Fibroblast of villous mesenchyme (primary cell): ENCODE data around the gene NUAK1. TPM values are rescaled to one million over a fixed set of nuclear protein-coding genes. Genes with fewer than 3 reads are reported as not detected.
A peak's percentile ranks its signal among the peaks of the same experiment; 100 is the strongest.

Source experiments
- DNase-seq: peaks from one replicate; pipeline ENCODE4 v3.0.0-alpha.2; 2010; ENCODE audit warnings: low read depth
- H3K4me3 ChIP-seq: 2 replicates; pipeline ENCODE4 v1.5.1; 2011; ENCODE audit warnings: low read depth, mild to moderate bottlenecking, low read length
- CTCF ChIP-seq: IDR thresholded peaks from 2 replicates; pipeline ENCODE4 v1.5.1; 2012; ENCODE audit warnings: low read depth, mild to moderate bottlenecking, low read length; ENCODE audit not compliant: insufficient read depth
- total RNA-seq: library from RNA; depleted of rRNA; stranded (reverse); fragments of >200 nt; gene quantifications from 2 replicates; pipeline ENCODE4 v1.2.3, GENCODE V29; 2012

Gene NUAK1
- total RNA-seq, 1 donor, result 84.6 TPM

DNA sequence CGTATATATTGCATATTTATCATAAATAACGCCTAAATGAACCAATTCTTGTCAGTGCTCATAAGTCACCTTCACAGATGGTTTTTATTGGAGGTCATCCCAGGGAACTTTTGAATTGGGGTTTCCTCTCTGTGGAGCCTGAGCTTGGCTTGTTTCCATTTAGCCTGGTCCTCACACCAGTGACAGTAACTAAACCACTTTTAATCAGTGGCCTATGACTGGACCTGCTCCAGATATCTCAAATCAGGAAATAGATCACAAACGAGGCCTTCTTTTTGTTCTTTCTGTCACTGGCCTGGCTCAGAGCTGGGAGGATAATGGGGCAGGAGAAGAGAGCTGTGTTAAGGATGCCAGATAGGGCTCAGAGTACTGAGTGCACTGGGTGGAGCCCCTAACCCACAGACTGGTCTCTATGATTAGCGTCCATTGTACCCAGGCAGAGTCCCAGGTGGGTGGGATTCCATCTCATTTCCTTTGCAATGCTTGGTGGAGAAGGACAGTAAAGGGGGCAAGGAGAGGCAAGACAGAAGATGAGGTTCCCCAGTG is 92.4 kb downstream of the NUAK1 start:
- no peak for DNase-seq
- TF ChIP-seq CTCF, result no peak
- no peak overlapping the region for H3K4me3 ChIP-seq

DNA sequence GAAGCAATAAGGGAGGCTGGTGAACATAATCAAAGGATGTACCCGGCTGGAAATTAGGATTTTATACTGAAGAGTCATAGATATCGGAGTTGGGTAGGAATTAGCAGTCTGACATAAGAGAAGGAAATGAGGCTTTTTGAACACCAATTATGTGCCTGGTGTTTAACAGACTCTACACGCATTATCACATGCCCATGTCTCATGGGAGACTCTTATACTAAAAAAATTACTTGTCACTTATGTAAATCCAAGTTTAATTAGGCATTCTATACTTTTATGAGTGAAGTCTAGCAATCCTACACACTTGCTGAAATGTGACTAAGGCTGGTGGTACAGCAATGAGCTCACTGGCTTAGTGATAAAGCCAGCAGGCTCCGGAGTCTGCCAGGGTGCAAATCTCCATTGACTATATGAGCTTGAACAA is 93.5 kb downstream of the NUAK1 start:
- H3K4me3 ChIP-seq, result no peak overlapping the region
- no peak for TF ChIP-seq CTCF
- DNase-seq, result peak; percentile 34

- H3K4me3 ChIP-seq, result no peak overlapping the region
- no peak for TF ChIP-seq CTCF
- no peak for DNase-seq
Observed at GRCh38 chr12:106044773-106045172, 94.0 kb downstream of the NUAK1 start.

GRCh38 chr12:106042037-106042436 is 96.7 kb downstream of the NUAK1 start:
- TF ChIP-seq CTCF, result no peak
- H3K4me3 ChIP-seq, result no peak overlapping the region
- DNase-seq, result no peak

DNA sequence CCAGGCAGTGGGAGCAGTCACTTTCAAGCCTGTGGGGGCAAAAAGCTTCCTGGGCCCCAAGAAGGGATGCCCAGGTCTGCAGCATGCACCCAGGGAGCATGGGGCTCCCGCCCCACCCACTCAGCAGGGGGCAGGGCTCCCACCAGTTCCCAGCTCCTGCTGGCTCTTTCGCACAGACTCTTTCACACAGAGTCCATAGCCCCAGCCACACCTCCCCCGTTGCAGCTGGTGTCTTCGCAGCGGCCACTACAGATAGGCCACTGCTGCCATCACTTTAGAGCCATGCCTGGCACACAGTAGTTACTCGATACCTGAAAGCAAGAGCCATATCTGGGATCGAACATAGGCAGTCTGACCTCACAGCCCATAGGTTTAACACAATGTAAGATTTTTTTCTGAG is 98.2 kb downstream of the NUAK1 start:
- TF ChIP-seq CTCF, result no peak
- DNase-seq, result no peak
- H3K4me3 ChIP-seq, result no peak overlapping the region

GRCh38 chr12:106039646-106040404 is 98.9 kb downstream of the NUAK1 start:
- DNase-seq, result no peak
- TF ChIP-seq CTCF, result no peak
- no peak overlapping the region for H3K4me3 ChIP-seq

GRCh38 chr12:106039242-106039641 is 99.5 kb downstream of the NUAK1 start:
- H3K4me3 ChIP-seq, result no peak overlapping the region
- no peak for TF ChIP-seq CTCF
- no peak for DNase-seq
